ENCODE data around the gene POMGNT2. TPM values are rescaled to one million over a fixed set of nuclear protein-coding genes. Genes with fewer than 3 reads are reported as not detected.

Gene POMGNT2
- total and polyA plus RNA-seq, 2 donors (not counting 1 experiment from before 2014, with no cell fraction given), result 2.8 to 3.1 TPM

DNA sequence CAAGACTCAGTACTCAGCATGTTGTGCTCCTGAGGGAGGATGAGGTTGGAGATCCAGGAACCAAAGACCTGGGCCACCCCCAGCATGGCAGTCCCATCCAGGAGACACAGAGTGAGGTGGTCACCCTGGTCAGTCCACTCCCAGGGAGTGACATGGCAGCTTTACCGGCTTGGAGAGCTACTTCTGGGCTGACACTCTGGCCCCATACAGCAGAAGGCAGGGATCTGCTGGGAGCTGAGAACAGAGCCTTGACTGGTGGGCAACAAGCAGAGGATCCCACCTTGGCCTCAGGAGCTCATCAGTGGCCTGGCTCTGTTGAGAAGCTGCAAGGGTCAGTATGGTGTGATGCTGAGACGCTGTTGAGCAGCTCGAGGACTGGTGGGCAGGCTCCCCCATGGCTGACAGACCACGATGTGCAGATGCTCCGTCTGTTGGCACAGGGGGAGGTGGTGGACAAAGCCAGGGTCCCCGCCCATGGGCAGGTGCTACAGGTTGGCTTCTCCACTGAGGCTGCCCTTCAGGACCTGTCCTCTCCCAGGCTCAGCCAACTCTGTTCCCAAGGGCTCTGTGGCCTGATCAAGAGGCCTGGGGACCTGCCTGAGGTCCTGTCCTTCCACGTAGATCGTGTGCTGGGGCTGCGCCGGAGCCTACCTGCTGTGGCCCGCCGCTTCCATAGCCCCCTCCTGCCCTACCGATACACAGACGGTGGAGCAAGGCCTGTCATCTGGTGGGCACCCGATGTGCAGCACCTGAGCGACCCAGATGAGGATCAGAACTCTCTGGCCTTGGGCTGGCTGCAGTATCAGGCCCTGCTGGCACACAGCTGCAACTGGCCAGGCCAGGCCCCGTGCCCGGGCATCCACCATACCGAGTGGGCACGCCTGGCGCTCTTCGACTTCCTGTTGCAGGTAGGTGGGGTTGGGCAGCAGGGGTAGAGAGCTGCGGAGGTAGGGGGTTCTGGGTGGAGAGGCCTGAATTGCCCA, 72.9 kb downstream of the POMGNT2 start:
- ATAC-seq (ENCODE audit: low read depth) (no peak), DNase-seq (no peak)
- Histone ChIP-seq H2AFZ (ENCODE audit: insufficient read depth, low read depth, low read length, poor library complexity, severe bottlenecking) (no peak overlapping the region), H4K20me1 (ENCODE audit: control insufficient read depth, insufficient read depth, low read length, poor library complexity, severe bottlenecking) (no peaks in the 10 kb centered on the region), H3K79me2 (ENCODE audit: control insufficient read depth, insufficient read depth, low read length) (no peaks in the 10 kb centered on the region), H3K4me3 (ENCODE audit: control extremely low read depth in 1 of 5, extremely low read depth in 1 of 5, insufficient read depth in 1 of 5, low read depth in 2 of 5, low read length in 4 of 5) (no peak overlapping the region), H3K4me1 (ENCODE audit: control insufficient read depth in 2 of 2, insufficient read depth in 2 of 2, low read length in 2 of 2) (no peaks in the 10 kb centered on the region), H3K4me2 (replicated peaks; ENCODE audit: low read depth, low read length, poor library complexity, severe bottlenecking) (no peak overlapping the region), H3K27ac (ENCODE audit: low read length in 2 of 2) (no peak overlapping the region), H3K27me3 (replicated peaks in 1 of 4; ENCODE audit: control extremely low read depth in 1 of 4, control insufficient read depth in 3 of 4, insufficient read depth in 4 of 4, low read length in 3 of 4) (no peaks in the 10 kb centered on the region), H3K36me3 (replicated peaks in 1 of 2; ENCODE audit: control extremely low read depth in 1 of 2, control insufficient read depth in 1 of 2, extremely low read depth in 1 of 2, insufficient read depth in 2 of 2, low read length in 1 of 2) (no peaks in the 10 kb centered on the region), H3K9me3 (ENCODE audit: control extremely low read depth in 1 of 3, control insufficient read depth in 2 of 3, insufficient read depth in 1 of 3, low read length in 2 of 3) (no peaks in the 10 kb centered on the region), H3K9ac (ENCODE audit: low read length) (no peak overlapping the region)
- Mint-ChIP-seq H3K27ac (no peak overlapping the region), H3K4me3 (no peak overlapping the region), H3K27me3 (peaks cover 5% of the 10 kb centered on the region), H3K4me1 (no peaks in the 10 kb centered on the region), H3K9me3 (ENCODE audit: insufficient read depth) (no peaks in the 10 kb centered on the region)
- WGBS (ENCODE audit: insufficient coverage), result 92% methylated on average over 16 of the region's 23 CpGs
- ChIA-PET CTCF (no interaction called here), POLR2A (no interaction called here)
- intact Hi-C loops (cut with micrococcal nuclease), result no loop called here
- TF ChIP-seq CTCF (IDR thresholded peaks at IDR 0.05) (no peak), EZH2 (IDR thresholded peaks at IDR 0.05; ENCODE audit: borderline replicate concordance, insufficient read depth, low read depth, low read length, poor library complexity, severe bottlenecking) (no peak)

DNA sequence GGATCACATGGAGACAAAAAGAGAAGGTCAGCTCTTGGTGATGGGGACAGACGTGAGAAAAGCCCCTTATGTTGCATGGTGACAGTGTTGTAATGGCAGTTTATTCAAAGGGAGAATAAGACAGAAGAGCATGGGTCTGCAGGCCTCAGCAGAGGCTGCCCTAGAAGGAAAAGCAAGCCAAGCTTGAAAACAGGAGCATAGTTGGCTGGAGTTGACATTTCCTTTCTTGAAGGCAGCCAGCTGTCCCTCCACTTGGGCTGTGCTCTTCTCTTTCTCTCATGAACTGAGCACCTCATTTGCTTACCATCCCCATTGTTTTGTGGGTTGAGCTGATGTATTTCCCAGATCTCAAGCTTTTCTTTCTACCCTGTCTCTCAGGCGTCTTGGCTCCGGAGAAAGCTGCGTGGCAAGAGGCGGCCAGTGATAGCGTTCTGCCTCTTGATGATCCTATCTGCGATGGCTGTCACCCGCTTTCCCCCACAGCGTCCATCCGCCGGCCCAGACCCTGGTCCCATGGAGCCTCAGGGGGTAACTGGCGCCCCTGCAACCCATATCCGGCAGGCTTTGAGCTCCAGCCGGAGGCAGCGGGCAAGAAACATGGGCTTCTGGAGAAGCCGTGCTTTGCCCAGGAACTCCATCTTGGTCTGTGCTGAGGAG, 73.9 kb downstream of the POMGNT2 start:
- no peak for DNase-seq
- no peak overlapping the region for H3K27ac ChIP-seq (ENCODE audit: low read length in 2 of 2)
- ChIA-PET CTCF (no interaction called here), POLR2A (no interaction called here)
- no peaks in the 10 kb centered on the region for H3K4me1 ChIP-seq (ENCODE audit: control insufficient read depth in 2 of 2, insufficient read depth in 2 of 2, low read length in 2 of 2)
- 94% methylated on average over 16 of the region's 16 CpGs for WGBS (ENCODE audit: insufficient coverage)
- no peaks in the 10 kb centered on the region for H3K27me3 ChIP-seq (replicated peaks in 1 of 4; ENCODE audit: control extremely low read depth in 1 of 4, control insufficient read depth in 3 of 4, insufficient read depth in 4 of 4, low read length in 3 of 4)
- no peaks in the 10 kb centered on the region for H4K20me1 ChIP-seq (ENCODE audit: control insufficient read depth, insufficient read depth, low read length, poor library complexity, severe bottlenecking)
- no peaks in the 10 kb centered on the region for H3K36me3 ChIP-seq (replicated peaks in 1 of 2; ENCODE audit: control extremely low read depth in 1 of 2, control insufficient read depth in 1 of 2, extremely low read depth in 1 of 2, insufficient read depth in 2 of 2, low read length in 1 of 2)
- H3K4me2 ChIP-seq (replicated peaks; ENCODE audit: low read depth, low read length, poor library complexity, severe bottlenecking), result no peak overlapping the region
- no peak overlapping the region for H2AFZ ChIP-seq (ENCODE audit: insufficient read depth, low read depth, low read length, poor library complexity, severe bottlenecking)
- no peak overlapping the region for H3K4me3 Mint-ChIP-seq
- no peaks in the 10 kb centered on the region for H3K79me2 ChIP-seq (ENCODE audit: control insufficient read depth, insufficient read depth, low read length)
- no peak overlapping the region for H3K4me3 ChIP-seq (ENCODE audit: control extremely low read depth in 1 of 5, extremely low read depth in 1 of 5, insufficient read depth in 1 of 5, low read depth in 2 of 5, low read length in 4 of 5)
- H3K9ac ChIP-seq (ENCODE audit: low read length), result no peak overlapping the region
- no peaks in the 10 kb centered on the region for H3K9me3 ChIP-seq (ENCODE audit: control extremely low read depth in 1 of 3, control insufficient read depth in 2 of 3, insufficient read depth in 1 of 3, low read length in 2 of 3)
- no peak overlapping the region for H3K27ac Mint-ChIP-seq
- no peaks in the 10 kb centered on the region for H3K9me3 Mint-ChIP-seq (ENCODE audit: insufficient read depth)
- no peak for ATAC-seq (ENCODE audit: low read depth)
- H3K4me1 Mint-ChIP-seq, result no peaks in the 10 kb centered on the region
- H3K27me3 Mint-ChIP-seq, result peaks cover 5% of the 10 kb centered on the region
- TF ChIP-seq CTCF (IDR thresholded peaks at IDR 0.05) (no peak), EZH2 (IDR thresholded peaks at IDR 0.05; ENCODE audit: borderline replicate concordance, insufficient read depth, low read depth, low read length, poor library complexity, severe bottlenecking) (no peak)
- intact Hi-C loops (cut with micrococcal nuclease), result no loop called here
